HCT116 (cell line): ENCODE data around the gene NECAB2. TPM values are rescaled to one million over a fixed set of nuclear protein-coding genes. Genes with fewer than 3 reads are reported as not detected.

ENCODE experiments used
- ATAC-seq: fragments of 200-7000 bp; cut with Tn5 transposase; 2 replicates; pipeline ENCODE4 v1.9.1; 2020; ENCODE audit warnings: mild to moderate bottlenecking, moderate library complexity
- BruUV-seq: library from RNA; stranded (reverse); fragments of 400-500 nt; replicated peaks from 2 replicates; lab custom pipeline; 2021; lab: Mats Ljungman, UMichigan
- CTCF ChIA-PET: fragments of 300-600 bp; sonication (Branson Sonifier 250); formaldehyde crosslinking; loops from one replicate; lab custom pipeline; 2021; ENCODE audit warnings: antibody characterized with exemption; lab: Charles Lee
- POLR2A ChIA-PET: fragments of 300-600, 350-600 bp; sonication (Branson Sonifier 250); formaldehyde crosslinking; loops from one replicate; lab custom pipeline; 2021; ENCODE audit warnings: antibody characterized with exemption; lab: Charles Lee
- RAD21 ChIA-PET, 2 experiments: fragments of 300-600 bp; sonication (Branson Sonifier 250); formaldehyde crosslinking; loops; one replicate each; lab custom pipeline; 2023; ENCODE audit warnings: low total read pairs in 2 of 2; ENCODE audit not compliant: uncharacterized antibody in 2 of 2, unreplicated experiment in 2 of 2, low non-redundant PET in 1 of 2; lab: Charles Lee
- DNase-seq: peaks from one replicate; pipeline ENCODE4 v3.0.0-alpha.2; 2010; ENCODE audit warnings: low read depth, low spot score
- H2AFZ ChIP-seq: fragments of 200-600 bp; shearing (Covaris generic), sonication (generic); 2 replicates; pipeline ENCODE4 v1.6.1; 2017; ENCODE audit warnings: low read depth, mixed run types, mixed read lengths, antibody characterized with exemption, low read length; ENCODE audit not compliant: poor library complexity, severe bottlenecking
- H3K27ac ChIP-seq: 2 replicates; pipeline ENCODE4 v1.5.1; 2012; ENCODE audit warnings: low read depth, low read length
- H3K27me3 ChIP-seq: fragments of 200-600 bp; sonication (generic); 2 replicates; pipeline ENCODE4 v1.6.1; 2016; ENCODE audit warnings: mixed run types, low read length, mixed read lengths; ENCODE audit not compliant: insufficient read depth
- H3K36me3 ChIP-seq, 2 experiments: fragments of 200-500 bp in 1 of 2; fragments of 200-600 bp in 1 of 2; sonication (Bioruptor generic) in 1 of 2; sonication (generic) in 1 of 2; 2 replicates each; pipeline versions ENCODE4 v1.5.1 to v1.6.1; 2014 to 2016; ENCODE audit warnings: low read length in 2 of 2, inconsistent platforms in 1 of 2, mixed read lengths in 1 of 2, mixed run types in 1 of 2; ENCODE audit not compliant: insufficient read depth in 2 of 2, control insufficient read depth in 1 of 2
- H3K4me1 ChIP-seq, 2 experiments: fragments of 200-600 bp in 1 of 2; sonication (generic) in 1 of 2; 2 replicates each; pipeline versions ENCODE4 v1.5.1 to v1.6.1; 2012 to 2017; ENCODE audit warnings: low read length in 2 of 2, inconsistent platforms in 1 of 2, mild to moderate bottlenecking in 1 of 2, mixed read lengths in 1 of 2, mixed run types in 1 of 2, moderate library complexity in 1 of 2; ENCODE audit not compliant: insufficient read depth in 2 of 2, control insufficient read depth in 1 of 2
- H3K4me2 ChIP-seq: fragments of 200-600 bp; sonication (generic); 2 replicates; pipeline ENCODE4 v1.6.1; 2017; ENCODE audit warnings: mixed run types, low read length, mixed read lengths
- H3K4me3 ChIP-seq, 2 experiments: fragments of 200-600 bp in 1 of 2; sonication (generic) in 1 of 2; replicated peaks in 1 of 2; 2 replicates each; pipeline ENCODE4 v1.5.1; 2011 to 2016; ENCODE audit warnings: low read length in 2 of 2, control low read depth in 1 of 2, low read depth in 1 of 2, mild to moderate bottlenecking in 1 of 2, mixed read lengths in 1 of 2, mixed run types in 1 of 2
- H3K79me2 ChIP-seq: fragments of 200-600 bp; sonication (generic); 2 replicates; pipeline ENCODE4 v1.6.1; 2017; ENCODE audit warnings: mild to moderate bottlenecking, mixed run types, low read length, moderate library complexity, mixed read lengths; ENCODE audit not compliant: insufficient read depth
- H3K9ac ChIP-seq: fragments of 200-600 bp; sonication (generic); 2 replicates; pipeline ENCODE4 v1.6.1; 2016; ENCODE audit warnings: low read length, mixed read lengths
- H3K9me2 ChIP-seq: fragments of 200-600 bp; sonication (generic), shearing (Covaris generic); 2 replicates; pipeline ENCODE4 v1.6.1; 2017; ENCODE audit warnings: mixed run types, mild to moderate bottlenecking, moderate library complexity; ENCODE audit not compliant: insufficient read depth
- H3K9me3 ChIP-seq, 2 experiments: fragments of 200-500 bp in 1 of 2; fragments of 200-600 bp in 1 of 2; sonication (Bioruptor generic) in 1 of 2; sonication (generic) in 1 of 2; 2 replicates each; pipeline ENCODE4 v1.6.1; 2014 to 2017; ENCODE audit warnings: low read length in 2 of 2, mixed read lengths in 2 of 2, inconsistent platforms in 1 of 2, low read depth in 1 of 2, mild to moderate bottlenecking in 1 of 2, mixed run types in 1 of 2, moderate library complexity in 1 of 2; ENCODE audit not compliant: control insufficient read depth in 1 of 2, insufficient read depth in 1 of 2
- H4K20me1 ChIP-seq: fragments of 200-600 bp; sonication (generic), shearing (Covaris generic); 2 replicates; pipeline ENCODE4 v1.6.1; 2017; ENCODE audit warnings: mixed run types, mild to moderate bottlenecking, moderate library complexity; ENCODE audit not compliant: insufficient read depth
- CBX3 ChIP-seq: IDR thresholded peaks from 2 replicates; pipeline ENCODE4 v1.6.1; 2012; ENCODE audit warnings: low read depth
- EGR1 ChIP-seq: IDR thresholded peaks from 2 replicates; pipeline ENCODE4 v1.6.1; 2012; ENCODE audit warnings: low read depth
- ELF1 ChIP-seq: IDR thresholded peaks from 2 replicates; pipeline ENCODE4 v1.6.1; 2012; ENCODE audit warnings: low read depth, borderline replicate concordance
- EZH2 ChIP-seq: fragments of 200-600 bp; sonication (generic); IDR thresholded peaks from 2 replicates; pipeline ENCODE4 v1.6.1; 2017; ENCODE audit warnings: antibody characterized with exemption, mixed run types
- EZH2phosphoT487 ChIP-seq: fragments of 200-600 bp; IDR thresholded peaks from 2 replicates; pipeline ENCODE4 v1.6.1; 2018; ENCODE audit warnings: antibody characterized with exemption, borderline replicate concordance
- FOSL1 ChIP-seq: IDR thresholded peaks from 2 replicates; pipeline ENCODE4 v1.6.1; 2012; ENCODE audit warnings: low read depth
- POLR2A ChIP-seq: IDR thresholded peaks from 2 replicates; pipeline ENCODE4 v1.7.0; 2011; ENCODE audit warnings: borderline replicate concordance; ENCODE audit not compliant: insufficient read depth, insufficient read length; ENCODE audit errors: extremely low read depth
- POLR2AphosphoS5 ChIP-seq: IDR thresholded peaks from 2 replicates; pipeline ENCODE4 v1.6.1; 2011; ENCODE audit warnings: mild to moderate bottlenecking, low read depth, low read length, moderate library complexity
- RAD21 ChIP-seq: IDR thresholded peaks from 2 replicates; pipeline ENCODE4 v1.6.1; 2012; ENCODE audit warnings: low read depth, mild to moderate bottlenecking
- SP1 ChIP-seq: IDR thresholded peaks from 2 replicates; pipeline ENCODE4 v1.6.1; 2012; ENCODE audit warnings: low read depth
- TCF7L2 ChIP-seq: IDR thresholded peaks from 2 replicates; pipeline ENCODE4 v1.7.0; 2011; ENCODE audit warnings: borderline replicate concordance, inconsistent platforms; ENCODE audit not compliant: insufficient read depth, insufficient read length; ENCODE audit errors: extremely low read depth
- YY1 ChIP-seq: IDR thresholded peaks from 2 replicates; pipeline ENCODE4 v1.6.1; 2011; ENCODE audit warnings: low read length, low read depth, moderate library complexity, mild to moderate bottlenecking; ENCODE audit not compliant: insufficient replicate concordance; ENCODE audit errors: extremely low read depth
- ZFX ChIP-seq: fragments of 450-650 bp; IDR thresholded peaks from 2 replicates; pipeline ENCODE4 v1.6.1; 2017
- intact Hi-C: fragments of 100-400 bp; cut with micrococcal nuclease; formaldehyde crosslinking; loops from 2 replicates; pipeline ENCODE4 v1.10.0; 2022
- total RNA-seq: library from RNA; stranded (reverse); gene quantifications from one replicate; pipeline ENCODE4 v1.2.1, GENCODE V29; 2021; ENCODE audit not compliant: unreplicated experiment
- TF ChIP-seq, protein P1 (sequence below), 3 experiments: fragments of 200-600 bp in 1 of 3; sonication (generic) in 1 of 3; IDR thresholded peaks in 2 of 3; conservative IDR thresholded peaks in 1 of 3; 2 replicates each; pipeline ENCODE4 v1.5.1; 2012 to 2017; ENCODE audit warnings: low read depth in 2 of 3, low read length in 2 of 3, antibody characterized with exemption in 1 of 3, borderline replicate concordance in 1 of 3, control low read depth in 1 of 3, mild to moderate bottlenecking in 1 of 3, mixed read lengths in 1 of 3, mixed run types in 1 of 3, moderate library complexity in 1 of 3; ENCODE audit not compliant: insufficient read depth in 1 of 3
- TF ChIP-seq, protein P2 (sequence below): IDR thresholded peaks from 2 replicates; pipeline ENCODE4 v1.6.1; 2011; ENCODE audit warnings: mild to moderate bottlenecking, low read length, moderate library complexity; ENCODE audit not compliant: insufficient replicate concordance; ENCODE audit errors: extremely low read depth

The NECAB2 gene
- total RNA-seq, 1 experiment from 2014 or later = 0.61 TPM

DNA sequence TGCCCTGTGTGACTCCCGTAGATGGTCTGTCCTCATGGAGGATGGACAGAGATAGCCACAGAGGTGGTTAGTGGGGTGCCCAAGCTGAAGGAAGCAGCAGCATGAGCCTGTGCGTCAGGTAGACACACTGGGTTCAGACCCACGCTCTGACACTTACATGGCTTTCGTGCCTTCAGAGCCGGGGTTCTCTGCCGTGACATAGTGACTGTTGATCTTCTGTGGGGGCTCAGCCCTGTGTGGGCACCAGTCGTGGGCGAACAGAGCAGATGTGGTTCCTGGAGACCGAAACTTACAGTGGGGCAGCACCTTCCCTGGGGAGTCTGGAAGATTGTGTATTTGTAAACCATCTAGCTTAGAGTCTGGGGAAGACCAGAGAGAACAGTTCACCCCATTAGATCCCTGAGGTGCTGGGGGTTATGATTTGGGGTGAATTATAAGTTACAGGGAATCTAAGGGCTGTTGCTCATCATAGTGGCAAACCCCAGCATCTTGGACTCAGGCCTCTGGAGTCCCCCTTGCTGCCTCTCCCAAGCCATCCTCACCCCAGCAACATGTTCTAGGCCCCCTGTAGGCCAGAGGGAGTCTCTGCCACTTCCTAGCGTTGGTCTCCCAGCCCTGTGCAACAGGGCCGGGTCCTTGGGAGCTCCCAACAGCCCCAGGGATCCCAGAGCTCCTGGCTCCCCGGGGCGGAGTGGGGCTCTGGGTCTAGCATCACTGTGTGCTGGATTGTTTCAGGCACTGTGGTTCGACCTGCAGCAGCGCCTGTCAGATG is 28.6 kb downstream of the NECAB2 start:
- ChIA-PET POLR2A (interaction anchor here (1.5 kb wide), 1 partner anchor 17 kb away, joined by 10 read pairs; no protein-coding TSS in a partner anchor), CTCF (interaction anchor here (0.6 to 2.0 kb wide), 3 partner anchors 16 to 43 kb away, joined by 3 to 8 read pairs (median 6); no protein-coding TSS in a partner anchor), RAD21 (no interaction called here)
- peaks cover 0 to 8% of the 10 kb centered on the region in 2 experiments; a peak in 1 of 4 replicates for H3K4me1 ChIP-seq
- H3K27me3 ChIP-seq = no peaks in the 10 kb centered on the region
- H3K79me2 ChIP-seq = no peaks in the 10 kb centered on the region
- no peak overlapping the region for H3K9ac ChIP-seq
- no peak overlapping the region for H3K4me3 ChIP-seq
- no peaks in the 10 kb centered on the region for H3K9me2 ChIP-seq
- BruUV-seq = no TSS peak
- H3K4me2 ChIP-seq = no peak overlapping the region
- no peak overlapping the region for H3K27ac ChIP-seq
- DNase-seq (no peak), ATAC-seq (peak; percentile 46; the same call in 1 of the 2 replicates)
- no peaks in the 10 kb centered on the region for H3K36me3 ChIP-seq
- H3K9me3 ChIP-seq = no peaks in the 10 kb centered on the region
- TF ChIP-seq, protein P1, sequence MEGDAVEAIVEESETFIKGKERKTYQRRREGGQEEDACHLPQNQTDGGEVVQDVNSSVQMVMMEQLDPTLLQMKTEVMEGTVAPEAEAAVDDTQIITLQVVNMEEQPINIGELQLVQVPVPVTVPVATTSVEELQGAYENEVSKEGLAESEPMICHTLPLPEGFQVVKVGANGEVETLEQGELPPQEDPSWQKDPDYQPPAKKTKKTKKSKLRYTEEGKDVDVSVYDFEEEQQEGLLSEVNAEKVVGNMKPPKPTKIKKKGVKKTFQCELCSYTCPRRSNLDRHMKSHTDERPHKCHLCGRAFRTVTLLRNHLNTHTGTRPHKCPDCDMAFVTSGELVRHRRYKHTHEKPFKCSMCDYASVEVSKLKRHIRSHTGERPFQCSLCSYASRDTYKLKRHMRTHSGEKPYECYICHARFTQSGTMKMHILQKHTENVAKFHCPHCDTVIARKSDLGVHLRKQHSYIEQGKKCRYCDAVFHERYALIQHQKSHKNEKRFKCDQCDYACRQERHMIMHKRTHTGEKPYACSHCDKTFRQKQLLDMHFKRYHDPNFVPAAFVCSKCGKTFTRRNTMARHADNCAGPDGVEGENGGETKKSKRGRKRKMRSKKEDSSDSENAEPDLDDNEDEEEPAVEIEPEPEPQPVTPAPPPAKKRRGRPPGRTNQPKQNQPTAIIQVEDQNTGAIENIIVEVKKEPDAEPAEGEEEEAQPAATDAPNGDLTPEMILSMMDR (IDR thresholded peaks at IDR 0.05 in 2 of 3, conservative IDR thresholded peaks at IDR 0.05 in 1 of 3; ENCODE audit: borderline replicate concordance in 1 of 3, insufficient read depth in 1 of 3, low read depth in 2 of 3, low read length in 2 of 3) = peak in 2 of 3 experiments; percentile 30 to 37; a peak in 4 of 6 replicates
- no peak for TF ChIP-seq FOSL1
- H4K20me1 ChIP-seq = no peaks in the 10 kb centered on the region
- intact Hi-C loops = no loop called here
- H2AFZ ChIP-seq = no peak overlapping the region

DNA sequence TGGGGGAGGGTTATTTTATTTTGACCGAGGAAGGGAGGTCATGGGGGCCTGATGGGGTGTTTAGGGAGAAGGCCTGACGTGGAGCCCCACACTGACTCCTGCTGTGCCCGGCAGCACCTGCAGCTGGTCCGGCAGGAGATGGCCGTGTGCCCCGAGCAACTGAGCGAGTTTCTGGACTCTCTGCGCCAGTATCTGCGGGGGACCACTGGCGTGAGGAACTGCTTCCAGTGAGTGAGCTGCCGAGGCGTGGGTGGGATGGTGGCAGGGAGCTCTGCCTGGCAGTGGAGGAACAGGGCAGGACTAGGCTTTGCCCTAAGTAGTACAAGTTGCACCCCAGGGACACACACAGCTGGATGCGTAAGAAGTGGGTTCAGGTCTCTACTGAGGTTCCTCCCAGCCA is 30.0 kb downstream of the NECAB2 start:
- DNase-seq = no peak
- Histone ChIP-seq H3K9ac (no peak overlapping the region), H4K20me1 (no peaks in the 10 kb centered on the region), H3K4me1 (peaks cover 0 to 8% of the 10 kb centered on the region in 2 experiments; a peak in 1 of 4 replicates), H3K27ac (no peak overlapping the region), H3K27me3 (no peaks in the 10 kb centered on the region), H2AFZ (no peak overlapping the region), H3K79me2 (no peaks in the 10 kb centered on the region), H3K4me2 (no peak overlapping the region), H3K36me3 (no peaks in the 10 kb centered on the region), H3K9me2 (no peaks in the 10 kb centered on the region), H3K4me3 (no peak overlapping the region), H3K9me3 (no peaks in the 10 kb centered on the region)
- BruUV-seq = no TSS peak
- ChIA-PET RAD21 (no interaction called here), POLR2A (no interaction called here), CTCF (no interaction called here)
- no peak for ATAC-seq
- intact Hi-C loops = no loop called here
- TF ChIP-seq RAD21 (no peak), YY1 (no peak), POLR2A (no peak), EZH2 (no peak), ZFX (no peak), EGR1 (no peak), CBX3 (no peak), ELF1 (no peak), FOSL1 (no peak), SP1 (no peak), EZH2phosphoT487 (no peak), TCF7L2 (no peak), POLR2AphosphoS5 (no peak)
- TF ChIP-seq, protein P2, sequence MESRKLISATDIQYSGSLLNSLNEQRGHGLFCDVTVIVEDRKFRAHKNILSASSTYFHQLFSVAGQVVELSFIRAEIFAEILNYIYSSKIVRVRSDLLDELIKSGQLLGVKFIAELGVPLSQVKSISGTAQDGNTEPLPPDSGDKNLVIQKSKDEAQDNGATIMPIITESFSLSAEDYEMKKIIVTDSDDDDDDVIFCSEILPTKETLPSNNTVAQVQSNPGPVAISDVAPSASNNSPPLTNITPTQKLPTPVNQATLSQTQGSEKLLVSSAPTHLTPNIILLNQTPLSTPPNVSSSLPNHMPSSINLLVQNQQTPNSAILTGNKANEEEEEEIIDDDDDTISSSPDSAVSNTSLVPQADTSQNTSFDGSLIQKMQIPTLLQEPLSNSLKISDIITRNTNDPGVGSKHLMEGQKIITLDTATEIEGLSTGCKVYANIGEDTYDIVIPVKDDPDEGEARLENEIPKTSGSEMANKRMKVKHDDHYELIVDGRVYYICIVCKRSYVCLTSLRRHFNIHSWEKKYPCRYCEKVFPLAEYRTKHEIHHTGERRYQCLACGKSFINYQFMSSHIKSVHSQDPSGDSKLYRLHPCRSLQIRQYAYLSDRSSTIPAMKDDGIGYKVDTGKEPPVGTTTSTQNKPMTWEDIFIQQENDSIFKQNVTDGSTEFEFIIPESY = no peak
